NCI-H2171 treated with DMSO at 0.1 percent for 48 hours (cell line): ENCODE data around the gene DUSP7.

ENCODE experiments used
- DNase-seq: peaks from one replicate; lab custom pipeline; 2025; lab: John Stamatoyannopoulos, UW

DUSP7 gene

DNA sequence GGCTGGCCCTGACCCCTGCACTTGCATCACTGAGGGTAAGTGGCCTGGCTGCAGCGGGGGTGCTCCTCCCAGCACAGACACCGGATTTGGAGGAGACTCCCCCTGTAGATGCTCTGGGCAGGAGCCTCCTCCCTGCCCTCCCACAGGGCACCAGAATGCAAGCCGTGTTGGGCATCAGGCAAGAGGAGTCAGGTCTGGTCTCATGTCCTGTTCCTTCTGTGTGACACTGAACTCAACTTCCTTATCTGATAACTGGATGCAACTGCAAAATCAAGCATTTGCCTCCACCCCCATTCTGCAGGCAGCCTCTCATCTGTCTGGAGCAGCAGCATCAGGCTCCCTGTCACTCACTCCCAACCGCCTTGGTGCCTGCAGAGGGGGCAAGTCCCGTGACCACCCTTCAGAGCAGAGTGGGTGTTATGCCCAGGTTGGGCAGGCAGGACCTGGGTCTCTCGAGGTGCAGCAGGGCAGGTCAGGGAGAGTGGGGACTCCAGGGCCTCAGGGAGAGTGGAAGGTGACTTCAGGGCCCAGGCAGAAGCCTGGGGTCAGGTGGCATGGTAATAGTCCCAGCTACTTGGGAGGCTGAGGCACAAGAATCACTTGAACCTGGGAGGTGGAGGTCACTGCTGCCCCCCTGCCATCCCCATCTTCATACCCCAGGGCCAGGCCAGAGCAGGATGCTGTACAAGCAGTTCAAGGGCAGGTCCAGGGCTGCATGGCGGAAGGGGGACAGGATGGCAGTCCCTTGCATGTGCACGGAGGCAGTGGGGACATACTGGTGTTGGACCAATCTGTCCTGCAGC lies 50.2 kb downstream of the DUSP7 start:
- DNase-seq: no peak

- DNase-seq: peak; percentile 53
These were observed 50.8 kb downstream of the DUSP7 start for GRCh38 chr3:52005571-52005986.

DNA sequence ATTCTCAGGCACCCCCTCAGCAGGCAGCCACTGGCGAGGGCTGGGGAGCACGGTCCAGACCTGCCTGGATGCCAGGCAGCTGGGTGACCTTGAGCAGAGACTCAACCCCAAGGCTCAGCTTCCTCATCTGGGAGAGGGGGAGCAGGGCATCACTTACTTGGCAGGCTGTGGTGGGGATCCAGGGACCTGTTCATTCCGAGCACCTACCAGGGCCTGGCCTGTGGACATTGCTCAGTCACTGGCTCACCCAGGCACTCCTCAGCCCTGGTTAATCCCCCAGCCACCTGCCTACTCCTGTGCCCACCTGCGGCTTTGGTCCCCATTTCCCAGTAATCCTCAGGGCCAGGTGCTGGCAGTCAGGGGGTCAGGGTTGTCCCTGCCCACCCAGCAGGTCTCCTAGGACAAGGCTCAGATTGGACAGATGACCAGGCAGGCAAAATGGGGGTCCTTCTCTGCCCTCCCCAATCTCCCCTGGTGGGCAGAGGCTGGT lies 51.4 kb downstream of the DUSP7 start:
- DNase-seq: no peak

DNA sequence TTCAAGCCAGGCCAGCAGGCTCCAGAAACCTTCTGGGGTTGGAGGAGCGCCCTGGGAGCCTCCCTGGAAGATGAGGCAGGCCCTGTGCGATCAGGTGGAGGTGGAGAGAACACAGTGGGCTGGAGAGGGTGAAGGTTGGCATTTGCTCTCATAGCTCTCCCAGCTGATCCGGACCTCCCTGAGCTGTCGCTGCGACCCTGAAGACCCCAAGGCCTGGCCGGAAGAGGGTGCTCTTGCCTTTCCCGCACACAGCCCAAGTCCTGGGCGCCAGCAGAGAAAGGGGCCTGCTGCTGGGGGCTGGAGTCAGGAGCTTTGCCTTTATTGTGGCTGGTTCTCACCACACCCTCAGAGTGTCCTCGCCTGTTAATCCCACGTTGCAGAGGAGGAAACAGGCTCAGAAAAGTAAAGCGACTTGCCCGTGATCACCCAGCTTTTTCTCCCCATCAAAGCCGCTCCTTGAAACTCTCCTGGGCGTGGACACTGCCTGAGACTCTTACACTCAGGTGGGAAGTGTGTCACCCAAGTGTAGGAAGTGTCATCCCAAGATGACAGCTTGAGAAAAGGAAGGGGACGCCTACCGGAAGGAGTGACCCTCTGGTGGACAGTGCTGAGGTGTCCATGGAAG lies 52.1 kb downstream of the DUSP7 start:
- peak; percentile 2 for DNase-seq

DNA sequence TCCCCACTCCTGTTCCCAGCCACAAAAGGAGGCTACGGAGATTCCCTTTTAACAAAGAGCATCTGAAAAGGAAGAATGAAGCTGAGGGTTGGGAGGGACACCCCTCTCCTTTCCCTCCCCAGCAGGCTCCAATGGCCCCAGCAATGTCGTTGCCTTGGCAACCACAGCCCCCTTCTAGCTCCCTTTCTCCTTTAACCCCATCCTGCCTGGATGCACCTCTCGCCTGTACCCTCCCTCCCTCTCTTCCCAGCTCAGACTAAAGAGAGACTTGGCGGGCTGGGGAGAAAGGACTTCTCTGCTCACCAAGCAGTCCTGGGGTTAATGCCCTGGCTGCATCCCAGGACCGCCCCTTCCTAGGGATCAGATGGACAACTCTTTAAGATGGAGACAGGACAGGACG lies 53.6 kb downstream of the DUSP7 start:
- DNase-seq: no peak

GRCh38 chr3:52001443-52001974 lies 54.9 kb downstream of the DUSP7 start:
- DNase-seq: peak; percentile 74

- no peak for DNase-seq
These were observed 56.5 kb downstream of the DUSP7 start for GRCh38 chr3:51999846-52000245.
